ENCODE results near the gene BICD1. TPM values are rescaled to one million over a fixed set of nuclear protein-coding genes. Genes with fewer than 3 reads are reported as not detected.

Gene BICD1
- total and polyA plus RNA-seq, 2 donors from 2014 or later: 3.8 to 36.7 TPM

DNA sequence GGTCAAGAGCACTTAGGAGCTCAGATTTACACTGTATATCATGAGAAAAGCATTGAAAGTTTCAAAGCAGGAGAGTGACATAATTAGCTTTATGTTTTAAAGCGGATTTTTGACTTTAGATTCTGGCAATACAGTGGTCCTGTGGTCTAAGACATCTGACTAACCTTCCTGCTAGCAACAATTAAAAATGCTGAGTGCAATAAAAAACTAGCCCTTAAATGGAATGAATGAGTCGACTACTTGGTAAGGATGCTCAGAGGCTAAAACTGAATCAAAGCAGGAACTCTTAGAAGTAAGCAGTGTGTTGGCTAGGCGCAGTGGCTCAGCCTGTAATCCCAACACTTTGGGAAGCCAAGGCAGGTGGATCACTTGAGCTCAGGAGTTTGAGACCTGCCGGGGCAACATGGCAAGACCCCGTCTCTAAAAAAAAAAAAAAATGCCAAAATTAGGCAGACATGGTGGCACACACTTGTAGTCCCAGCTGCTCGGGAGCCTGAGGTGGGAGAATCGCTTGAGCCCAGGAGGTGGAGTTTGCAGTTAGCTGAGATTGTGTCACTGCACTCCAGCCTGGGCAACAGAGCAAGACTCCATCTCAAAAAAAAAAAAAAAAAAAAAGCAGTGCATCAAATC, 18.9 kb downstream of the BICD1 start:
- H3K27me3 ChIP-seq (ENCODE audit: control insufficient read depth, insufficient read depth, low read length): no peaks in the 10 kb centered on the region
- no peak overlapping the region for H3K4me3 ChIP-seq (ENCODE audit: low read length in 3 of 3)
- no peaks in the 10 kb centered on the region for H3K9me3 ChIP-seq (ENCODE audit: control insufficient read depth in 2 of 3, insufficient read depth in 1 of 3, low read length in 3 of 3)
- no peak overlapping the region for H3K9ac ChIP-seq (ENCODE audit: low read length in 3 of 3)
- no peaks in the 10 kb centered on the region for H3K4me1 ChIP-seq (ENCODE audit: control insufficient read depth in 2 of 3, insufficient read depth in 2 of 3, low read depth in 1 of 3, low read length in 3 of 3)
- no peak for DNase-seq
- intact Hi-C loops (cut with DNase I): no loop called here
- no peak for FAIRE-seq
- H3K27ac ChIP-seq (ENCODE audit: low read depth in 2 of 2, low read length in 2 of 2): no peak overlapping the region
- no peaks in the 10 kb centered on the region for H3K36me3 ChIP-seq (ENCODE audit: control insufficient read depth in 2 of 3, insufficient read depth in 3 of 3, low read length in 3 of 3)
- TF ChIP-seq, protein P1, sequence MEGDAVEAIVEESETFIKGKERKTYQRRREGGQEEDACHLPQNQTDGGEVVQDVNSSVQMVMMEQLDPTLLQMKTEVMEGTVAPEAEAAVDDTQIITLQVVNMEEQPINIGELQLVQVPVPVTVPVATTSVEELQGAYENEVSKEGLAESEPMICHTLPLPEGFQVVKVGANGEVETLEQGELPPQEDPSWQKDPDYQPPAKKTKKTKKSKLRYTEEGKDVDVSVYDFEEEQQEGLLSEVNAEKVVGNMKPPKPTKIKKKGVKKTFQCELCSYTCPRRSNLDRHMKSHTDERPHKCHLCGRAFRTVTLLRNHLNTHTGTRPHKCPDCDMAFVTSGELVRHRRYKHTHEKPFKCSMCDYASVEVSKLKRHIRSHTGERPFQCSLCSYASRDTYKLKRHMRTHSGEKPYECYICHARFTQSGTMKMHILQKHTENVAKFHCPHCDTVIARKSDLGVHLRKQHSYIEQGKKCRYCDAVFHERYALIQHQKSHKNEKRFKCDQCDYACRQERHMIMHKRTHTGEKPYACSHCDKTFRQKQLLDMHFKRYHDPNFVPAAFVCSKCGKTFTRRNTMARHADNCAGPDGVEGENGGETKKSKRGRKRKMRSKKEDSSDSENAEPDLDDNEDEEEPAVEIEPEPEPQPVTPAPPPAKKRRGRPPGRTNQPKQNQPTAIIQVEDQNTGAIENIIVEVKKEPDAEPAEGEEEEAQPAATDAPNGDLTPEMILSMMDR (IDR thresholded peaks at IDR 0.05; ENCODE audit: borderline replicate concordance, extremely low read depth, insufficient read depth): no peak

DNA sequence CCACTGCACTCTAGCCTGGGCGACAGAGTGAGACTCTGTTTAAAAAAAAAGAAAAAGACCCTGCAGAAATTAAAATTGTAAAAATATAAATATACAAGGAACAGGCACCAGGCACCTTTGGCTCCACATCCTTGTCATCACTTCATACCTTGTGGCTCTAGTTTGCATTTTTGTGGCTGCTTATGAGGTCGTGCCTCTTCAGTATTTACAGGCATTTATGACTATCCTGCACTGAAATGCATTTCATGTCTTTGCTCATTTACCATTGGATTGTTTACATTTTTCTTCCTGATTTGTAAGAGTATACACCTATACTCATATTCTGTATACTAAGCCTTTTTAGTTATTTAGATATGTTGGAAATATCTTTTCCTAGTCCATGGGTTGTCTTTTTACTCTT, 20.1 kb downstream of the BICD1 start:
- no peaks in the 10 kb centered on the region for H3K36me3 ChIP-seq (ENCODE audit: control insufficient read depth in 2 of 3, insufficient read depth in 3 of 3, low read length in 3 of 3)
- FAIRE-seq (no peak), DNase-seq (no peak)
- intact Hi-C loops (cut with DNase I): no loop called here
- H3K27ac ChIP-seq (ENCODE audit: low read depth in 2 of 2, low read length in 2 of 2): no peak overlapping the region
- H3K4me3 ChIP-seq (ENCODE audit: low read length in 3 of 3): no peak overlapping the region
- TF ChIP-seq, protein P1 (IDR thresholded peaks at IDR 0.05; ENCODE audit: borderline replicate concordance, extremely low read depth, insufficient read depth): no peak
- no peaks in the 10 kb centered on the region for H3K27me3 ChIP-seq (ENCODE audit: control insufficient read depth, insufficient read depth, low read length)
- H3K9me3 ChIP-seq (ENCODE audit: control insufficient read depth in 2 of 3, insufficient read depth in 1 of 3, low read length in 3 of 3): no peaks in the 10 kb centered on the region
- no peaks in the 10 kb centered on the region for H3K4me1 ChIP-seq (ENCODE audit: control insufficient read depth in 2 of 3, insufficient read depth in 2 of 3, low read depth in 1 of 3, low read length in 3 of 3)
- H3K9ac ChIP-seq (ENCODE audit: low read length in 3 of 3): no peak overlapping the region

DNA sequence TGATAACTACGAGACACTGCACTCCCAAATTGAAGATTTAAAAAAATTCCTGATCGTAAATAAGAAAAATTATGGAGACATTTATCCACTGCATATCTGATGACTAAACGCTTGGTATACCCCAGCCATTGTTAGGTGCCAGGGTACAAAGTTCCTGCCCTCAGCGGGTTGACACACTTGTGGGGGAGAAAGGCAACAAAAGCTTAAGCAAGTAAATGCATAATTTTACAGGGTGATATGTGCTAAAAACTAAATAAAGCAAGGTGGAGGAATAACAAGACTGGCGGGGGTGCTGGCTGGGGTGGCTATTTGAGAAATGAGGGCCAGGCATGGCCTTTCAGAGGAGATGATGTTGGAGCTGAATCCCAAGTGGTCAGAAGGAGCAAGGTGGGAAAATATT, 25.0 kb downstream of the BICD1 start:
- TF ChIP-seq, protein P1 (IDR thresholded peaks at IDR 0.05; ENCODE audit: borderline replicate concordance, extremely low read depth, insufficient read depth): no peak
- no peak for FAIRE-seq
- Histone ChIP-seq H3K9ac (ENCODE audit: low read length in 3 of 3) (no peak overlapping the region), H3K27ac (ENCODE audit: low read depth in 2 of 2, low read length in 2 of 2) (no peak overlapping the region), H3K27me3 (ENCODE audit: control insufficient read depth, insufficient read depth, low read length) (no peaks in the 10 kb centered on the region), H3K36me3 (ENCODE audit: control insufficient read depth in 2 of 3, insufficient read depth in 3 of 3, low read length in 3 of 3) (no peaks in the 10 kb centered on the region), H3K4me3 (ENCODE audit: low read length in 3 of 3) (no peak overlapping the region), H3K9me3 (ENCODE audit: control insufficient read depth in 2 of 3, insufficient read depth in 1 of 3, low read length in 3 of 3) (no peaks in the 10 kb centered on the region), H3K4me1 (ENCODE audit: control insufficient read depth in 2 of 3, insufficient read depth in 2 of 3, low read depth in 1 of 3, low read length in 3 of 3) (no peaks in the 10 kb centered on the region)
- intact Hi-C loops (cut with DNase I): no loop called here
- no peak for DNase-seq
